OCI-LY1 (cell line): ENCODE measurements around the gene ELMO1.

Experiments
- H2AFZ ChIP-seq: fragments of 200-600 bp; sonication (generic), shearing (Covaris generic); 2 replicates; pipeline ENCODE4 v1.6.0; 2014; ENCODE audit warnings: antibody characterized with exemption, mild to moderate bottlenecking, low read length
- H3F3A ChIP-seq: fragments of 200-600 bp; sonication (generic), shearing (Covaris generic); 2 replicates; pipeline ENCODE4 v1.6.0; 2014; ENCODE audit warnings: mild to moderate bottlenecking, antibody characterized with exemption, low read length, moderate library complexity; ENCODE audit not compliant: insufficient read depth
- H3K27ac ChIP-seq: fragments of 200-600 bp; sonication (generic); 2 replicates; pipeline ENCODE4 v1.5.1; 2014; ENCODE audit warnings: low read length, mixed run types, mild to moderate bottlenecking, low read depth; ENCODE audit not compliant: poor library complexity, severe bottlenecking
- H3K27me3 ChIP-seq: fragments of 200-600 bp; sonication (generic); 2 replicates; pipeline ENCODE4 v1.6.0; 2014; ENCODE audit warnings: antibody characterized with exemption, mild to moderate bottlenecking, low read length, moderate library complexity; ENCODE audit not compliant: insufficient read depth
- H3K36me3 ChIP-seq: fragments of 200-600 bp; sonication (generic); 2 replicates; pipeline ENCODE4 v1.6.1; 2014; ENCODE audit warnings: mild to moderate bottlenecking, antibody characterized with exemption, low read length, moderate library complexity, mixed read lengths; ENCODE audit not compliant: insufficient read depth
- H3K4me1 ChIP-seq: fragments of 200-600 bp; sonication (generic); 2 replicates; pipeline ENCODE4 v1.5.1; 2014; ENCODE audit warnings: mild to moderate bottlenecking, low read length, moderate library complexity; ENCODE audit not compliant: insufficient read depth, severe bottlenecking
- H3K4me2 ChIP-seq: fragments of 200-600 bp; sonication (generic), shearing (Covaris generic); 2 replicates; pipeline ENCODE4 v1.6.1; 2014; ENCODE audit warnings: low read length
- H3K4me3 ChIP-seq: fragments of 200-600 bp; sonication (generic); 2 replicates; pipeline ENCODE4 v1.5.1; 2014; ENCODE audit warnings: low read length, low read depth, mild to moderate bottlenecking, mixed read lengths; ENCODE audit not compliant: poor library complexity, severe bottlenecking
- H3K79me2 ChIP-seq: fragments of 200-600 bp; shearing (Covaris generic); 2 replicates; pipeline ENCODE4 v1.6.1; 2016; ENCODE audit warnings: mixed run types, low read length, mixed read lengths; ENCODE audit not compliant: insufficient read depth
- H3K9ac ChIP-seq: fragments of 200-600 bp; sonication (generic), shearing (Covaris generic); 2 replicates; pipeline ENCODE4 v1.6.1; 2014; ENCODE audit warnings: mild to moderate bottlenecking, low read length, mixed read lengths
- H3K9me2 ChIP-seq: fragments of 200-600 bp; sonication (generic), shearing (Covaris generic); 2 replicates; pipeline ENCODE4 v1.6.1; 2014; ENCODE audit warnings: low read depth, mild to moderate bottlenecking, low read length, mixed read lengths
- H3K9me3 ChIP-seq: fragments of 200-600 bp; shearing (Covaris generic); 2 replicates; pipeline ENCODE4 v1.6.1; 2014; ENCODE audit warnings: low read length, mixed read lengths
- H4K20me1 ChIP-seq: fragments of 200-600 bp; sonication (generic), shearing (Covaris generic); 2 replicates; pipeline ENCODE4 v1.6.0; 2016; ENCODE audit warnings: mild to moderate bottlenecking, low read length; ENCODE audit not compliant: insufficient read depth
- EZH2 ChIP-seq: fragments of 200-600 bp; sonication (generic), shearing (Covaris generic); IDR thresholded peaks from 2 replicates; pipeline ENCODE4 v1.8.0; 2017; ENCODE audit warnings: borderline replicate concordance, mixed run types, mild to moderate bottlenecking, antibody characterized with exemption, low read length, moderate library complexity, mixed read lengths
- TF ChIP-seq, protein P1 (sequence below): fragments of 200-600 bp; sonication (generic), shearing (Covaris generic); IDR thresholded peaks from 2 replicates; pipeline ENCODE4 v1.5.1; 2017; ENCODE audit warnings: mild to moderate bottlenecking, antibody characterized with exemption, low read length, moderate library complexity, mixed read lengths

Gene ELMO1

GRCh38 chr7:36827726-36828703 lies 620.6 kb downstream of the ELMO1 start:
- Histone ChIP-seq H3K9me2 (no peaks in the 10 kb centered on the region), H3K4me3 (no peak overlapping the region), H3K27me3 (no peaks in the 10 kb centered on the region), H3K9ac (no peak overlapping the region), H2AFZ (no peak overlapping the region), H3K4me1 (no peaks in the 10 kb centered on the region), H3K4me2 (no peak overlapping the region), H3K9me3 (no peaks in the 10 kb centered on the region), H3F3A (no peaks in the 10 kb centered on the region), H3K36me3 (no peaks in the 10 kb centered on the region), H4K20me1 (no peaks in the 10 kb centered on the region), H3K79me2 (no peaks in the 10 kb centered on the region), H3K27ac (no peak overlapping the region)
- no peak for TF ChIP-seq EZH2
- TF ChIP-seq, protein P1, sequence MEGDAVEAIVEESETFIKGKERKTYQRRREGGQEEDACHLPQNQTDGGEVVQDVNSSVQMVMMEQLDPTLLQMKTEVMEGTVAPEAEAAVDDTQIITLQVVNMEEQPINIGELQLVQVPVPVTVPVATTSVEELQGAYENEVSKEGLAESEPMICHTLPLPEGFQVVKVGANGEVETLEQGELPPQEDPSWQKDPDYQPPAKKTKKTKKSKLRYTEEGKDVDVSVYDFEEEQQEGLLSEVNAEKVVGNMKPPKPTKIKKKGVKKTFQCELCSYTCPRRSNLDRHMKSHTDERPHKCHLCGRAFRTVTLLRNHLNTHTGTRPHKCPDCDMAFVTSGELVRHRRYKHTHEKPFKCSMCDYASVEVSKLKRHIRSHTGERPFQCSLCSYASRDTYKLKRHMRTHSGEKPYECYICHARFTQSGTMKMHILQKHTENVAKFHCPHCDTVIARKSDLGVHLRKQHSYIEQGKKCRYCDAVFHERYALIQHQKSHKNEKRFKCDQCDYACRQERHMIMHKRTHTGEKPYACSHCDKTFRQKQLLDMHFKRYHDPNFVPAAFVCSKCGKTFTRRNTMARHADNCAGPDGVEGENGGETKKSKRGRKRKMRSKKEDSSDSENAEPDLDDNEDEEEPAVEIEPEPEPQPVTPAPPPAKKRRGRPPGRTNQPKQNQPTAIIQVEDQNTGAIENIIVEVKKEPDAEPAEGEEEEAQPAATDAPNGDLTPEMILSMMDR = no peak

DNA sequence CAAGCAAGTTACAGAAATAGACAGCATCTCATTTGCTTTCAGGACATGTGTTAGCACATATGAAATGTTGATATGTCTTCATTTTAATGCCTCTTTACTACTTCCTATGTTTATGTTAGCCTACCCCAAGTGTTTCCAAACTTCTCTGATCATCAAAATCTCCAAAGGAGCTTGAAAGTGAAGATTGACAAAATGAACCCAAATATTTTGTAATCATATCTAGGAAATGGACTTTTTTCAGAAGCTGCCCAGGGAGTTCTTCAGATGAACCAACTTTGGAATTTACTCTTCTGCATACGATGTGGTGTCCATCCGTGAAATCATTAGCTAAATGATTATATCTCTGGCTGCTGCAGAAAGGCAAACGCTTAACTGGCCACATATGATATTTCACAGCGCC lies 623.2 kb downstream of the ELMO1 start:
- Histone ChIP-seq H3K4me1 (no peaks in the 10 kb centered on the region), H3K9me3 (no peaks in the 10 kb centered on the region), H3K9ac (no peak overlapping the region), H3K36me3 (no peaks in the 10 kb centered on the region), H3K4me3 (no peak overlapping the region), H3K27ac (no peak overlapping the region), H3K4me2 (no peak overlapping the region), H3K79me2 (no peaks in the 10 kb centered on the region), H4K20me1 (no peaks in the 10 kb centered on the region), H2AFZ (no peak overlapping the region), H3F3A (no peaks in the 10 kb centered on the region), H3K27me3 (no peaks in the 10 kb centered on the region), H3K9me2 (no peaks in the 10 kb centered on the region)
- no peak for TF ChIP-seq EZH2
- TF ChIP-seq, protein P1 = no peak

DNA sequence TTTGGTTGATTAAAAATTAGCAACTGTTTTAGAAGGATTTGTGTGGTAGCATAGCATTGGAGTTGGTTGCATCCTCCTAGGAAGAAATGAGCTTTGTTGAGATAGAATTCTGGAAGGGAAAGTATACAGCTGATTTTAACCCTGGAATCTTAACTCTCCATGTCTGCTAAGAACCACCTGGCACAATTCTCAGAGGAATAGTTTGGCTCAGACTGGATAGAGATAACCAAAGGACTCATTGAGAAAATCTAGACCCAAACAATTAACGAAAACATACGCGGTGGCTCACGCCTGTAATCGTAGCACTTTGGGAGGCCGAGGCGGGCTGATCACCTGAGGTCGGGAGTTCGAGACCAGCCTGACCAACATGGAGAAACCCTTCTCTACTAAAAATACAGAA lies 625.3 kb downstream of the ELMO1 start:
- no peaks in the 10 kb centered on the region for H3K79me2 ChIP-seq
- no peak for TF ChIP-seq EZH2
- TF ChIP-seq, protein P1 = no peak
- H3K9me3 ChIP-seq = no peaks in the 10 kb centered on the region
- no peaks in the 10 kb centered on the region for H3F3A ChIP-seq
- H3K4me3 ChIP-seq = no peak overlapping the region
- H4K20me1 ChIP-seq = no peaks in the 10 kb centered on the region
- no peak overlapping the region for H3K27ac ChIP-seq
- H3K27me3 ChIP-seq = no peaks in the 10 kb centered on the region
- H3K9ac ChIP-seq = no peak overlapping the region
- no peaks in the 10 kb centered on the region for H3K36me3 ChIP-seq
- H3K9me2 ChIP-seq = no peaks in the 10 kb centered on the region
- no peak overlapping the region for H2AFZ ChIP-seq
- no peaks in the 10 kb centered on the region for H3K4me1 ChIP-seq
- no peak overlapping the region for H3K4me2 ChIP-seq
